Esophagus muscularis mucosa (tissue), 4 donors: ENCODE data around the gene FGFR2. TPM values are rescaled to one million over a fixed set of nuclear protein-coding genes. Genes with fewer than 3 reads are reported as not detected.
A peak's percentile ranks its signal among the peaks of the same experiment; 100 is the strongest.

Source experiments
- DNase-seq: peaks from one replicate; pipeline ENCODE4 v3.0.0-alpha.2; 2017; ENCODE audit errors: extremely low spot score
- H3K27ac ChIP-seq, 4 donors: fragments of 200-600 bp; sonication (generic); replicated peaks in 1 of 4; 1 replicate in 3 of 4; 2 replicates in 1 of 4; pipeline ENCODE4 v1.5.1; 2016 to 2019; ENCODE audit warnings: mild to moderate bottlenecking in 1 of 4
- H3K27me3 ChIP-seq, 4 donors: fragments of 200-600 bp; sonication (generic); one replicate each; pipeline versions ENCODE4 v1.5.1 to v1.6.0; 2016 to 2019
- H3K36me3 ChIP-seq, 4 donors: fragments of 200-600 bp; sonication (generic); one replicate each; pipeline ENCODE4 v1.5.1; 2016 to 2019
- H3K4me1 ChIP-seq, 4 donors: fragments of 200-600 bp; sonication (generic); one replicate each; pipeline ENCODE4 v1.5.1; 2016 to 2019
- H3K4me3 ChIP-seq, 4 donors: fragments of 200-600 bp; sonication (generic); 1 replicate in 2 of 4; 2 replicates in 2 of 4; pipeline ENCODE4 v1.5.1; 2016 to 2019; ENCODE audit warnings: mild to moderate bottlenecking in 4 of 4, moderate library complexity in 1 of 4
- H3K9me3 ChIP-seq, 4 donors: fragments of 200-600 bp; sonication (generic); 1 replicate in 3 of 4; 2 replicates in 1 of 4; pipeline ENCODE4 v1.5.1; 2016 to 2019
- CTCF ChIP-seq, 3 experiments: fragments of 200-600 bp in 2 of 3; fragments of 450-650 bp in 1 of 3; sonication (generic) in 2 of 3; IDR thresholded peaks; one replicate each; pipeline ENCODE4 v1.5.1; 2017 to 2019; ENCODE audit warnings: antibody characterized with exemption in 3 of 3, mild to moderate bottlenecking in 2 of 3, moderate library complexity in 1 of 3
- EP300 ChIP-seq: sonication (generic); formaldehyde crosslinking; IDR thresholded peaks from one replicate; pipeline ENCODE4 v1.6.1; 2017; ENCODE audit warnings: antibody characterized with exemption
- POLR2A ChIP-seq: fragments of 450-650 bp; IDR thresholded peaks from one replicate; pipeline ENCODE4 v1.6.1; 2017; ENCODE audit warnings: antibody characterized with exemption, moderate library complexity, mild to moderate bottlenecking, low read depth
- POLR2AphosphoS5 ChIP-seq, 2 donors: sonication (generic); formaldehyde crosslinking; IDR thresholded peaks; one replicate each; pipeline ENCODE4 v1.6.1; 2017; ENCODE audit warnings: antibody characterized with exemption in 2 of 2
- WGBS: methylation state at CpG from one replicate; pipeline ENCODE4 v1.1.5; 2018; 5-methylcytosine and 5-hydroxymethylcytosine counted together
- intact Hi-C: fragments of 100-400 bp; cut with DNase I; formaldehyde crosslinking; loops from one replicate; pipeline ENCODE4 v1.15.1; 2023
- total RNA-seq, 4 donors: library from RNA; depleted of rRNA; stranded (reverse); fragments of >200 nt; gene quantifications; one replicate each; pipeline versions ENCODE4 v1.1.0 to v1.2.1, GENCODE V29; 2016

The FGFR2 gene
- total RNA-seq, 4 donors from 2014 or later: 58.6 to 74.0 (median 60.5) TPM

- intact Hi-C loops: loop anchor here (5.0 to 10.0 kb wide), 3 partner anchors 68 to 516 kb away; no protein-coding TSS in a partner anchor
- WGBS: 88% methylated on average over 9 of the region's 9 CpGs
- DNase-seq: no peak
- H3K4me3 ChIP-seq: no peak overlapping the region
- H3K27ac ChIP-seq: peak overlapping the region in 2 of 4 donors; percentile 6 to 91
- H3K27me3 ChIP-seq: peaks cover 0 to 2% (median 0%) of the 10 kb centered on the region in 4 donors
- H3K36me3 ChIP-seq: no peaks in the 10 kb centered on the region
- peaks cover 0 to 75% (median 64%) of the 10 kb centered on the region in 4 donors for H3K4me1 ChIP-seq
- H3K9me3 ChIP-seq: no peaks in the 10 kb centered on the region
- TF ChIP-seq EP300: no peak
- no peak for TF ChIP-seq POLR2AphosphoS5 (IDR thresholded peaks at IDR 0.05)
- no peak for TF ChIP-seq POLR2A
- no peak for TF ChIP-seq CTCF (IDR thresholded peaks at IDR 0.05)
Observed at GRCh38 chr10:121590772-121591171, 7.5 kb downstream of the FGFR2 start.

- no peaks in the 10 kb centered on the region for H3K36me3 ChIP-seq
- H3K27ac ChIP-seq: peak overlapping the region in 1 of 4 donors; percentile 29
- H3K27me3 ChIP-seq: no peaks in the 10 kb centered on the region
- 76% methylated on average over 3 of the region's 3 CpGs for WGBS
- DNase-seq: no peak
- intact Hi-C loops: no loop called here
- no peaks in the 10 kb centered on the region for H3K9me3 ChIP-seq
- H3K4me3 ChIP-seq: no peak overlapping the region
- H3K4me1 ChIP-seq: peaks cover 0 to 66% (median 53%) of the 10 kb centered on the region in 4 donors
- no peak for TF ChIP-seq POLR2A
- TF ChIP-seq CTCF (IDR thresholded peaks at IDR 0.05): no peak
- TF ChIP-seq EP300: no peak
- no peak for TF ChIP-seq POLR2AphosphoS5 (IDR thresholded peaks at IDR 0.05)
Observed at GRCh38 chr10:121589553-121589952, 8.7 kb downstream of the FGFR2 start.

GRCh38 chr10:121583857-121584256 is 14.4 kb downstream of the FGFR2 start:
- H3K4me1 ChIP-seq: peaks cover 0 to 59% (median 42%) of the 10 kb centered on the region in 4 donors
- 100% methylated on average over 1 of the region's 1 CpG for WGBS
- H3K27ac ChIP-seq: peak overlapping the region in 1 of 4 donors; percentile 32
- DNase-seq: no peak
- no peaks in the 10 kb centered on the region for H3K9me3 ChIP-seq
- H3K27me3 ChIP-seq: no peaks in the 10 kb centered on the region
- no peaks in the 10 kb centered on the region for H3K36me3 ChIP-seq
- no peak for TF ChIP-seq CTCF (IDR thresholded peaks at IDR 0.05)
- no peak for TF ChIP-seq POLR2A
- TF ChIP-seq POLR2AphosphoS5 (IDR thresholded peaks at IDR 0.05): no peak
- no peak for TF ChIP-seq EP300
- intact Hi-C loops: no loop called here
- H3K4me3 ChIP-seq: no peak overlapping the region

GRCh38 chr10:121583258-121583657 is 15.0 kb downstream of the FGFR2 start:
- Histone ChIP-seq H3K9me3 (no peaks in the 10 kb centered on the region), H3K27me3 (no peaks in the 10 kb centered on the region), H3K27ac (peak overlapping the region in 3 of 4 donors; percentile 16 to 32 (median 17)), H3K4me1 (peaks cover 0 to 60% (median 48%) of the 10 kb centered on the region in 4 donors), H3K4me3 (no peak overlapping the region), H3K36me3 (no peaks in the 10 kb centered on the region)
- intact Hi-C loops: no loop called here
- TF ChIP-seq POLR2A: no peak
- TF ChIP-seq CTCF (IDR thresholded peaks at IDR 0.05): no peak
- TF ChIP-seq EP300: no peak
- TF ChIP-seq POLR2AphosphoS5 (IDR thresholded peaks at IDR 0.05): no peak
- no peak for DNase-seq
- 80% methylated on average over 6 of the region's 6 CpGs for WGBS
